ENCODE measurements around the gene EXD1. TPM values are rescaled to one million over a fixed set of nuclear protein-coding genes. Genes with fewer than 3 reads are reported as not detected.
"Not testable (repeated sequence)": the region's sequence is repeated elsewhere in the genome, so short reads cannot be mapped to it uniquely, and the experiment has no call there.

Gene EXD1
- total RNA-seq, 4 donors from 2014 or later = not detected

GRCh38 chr15:41256103-41256502 lies 25.5 kb upstream of the EXD1 start:
- H3K4me3 ChIP-seq = no peak overlapping the region
- H3K36me3 ChIP-seq = peaks cover 0 to 23% (median 0%) of the 10 kb centered on the region in 3 donors
- peak overlapping the region in 1 of 4 donors; percentile 68 for H3K27ac ChIP-seq
- H3K4me1 ChIP-seq = peaks cover 0 to 32% (median 5%) of the 10 kb centered on the region in 4 donors
- TF ChIP-seq POLR2A (IDR thresholded peaks at IDR 0.05) = no peak
- TF ChIP-seq, protein P1, sequence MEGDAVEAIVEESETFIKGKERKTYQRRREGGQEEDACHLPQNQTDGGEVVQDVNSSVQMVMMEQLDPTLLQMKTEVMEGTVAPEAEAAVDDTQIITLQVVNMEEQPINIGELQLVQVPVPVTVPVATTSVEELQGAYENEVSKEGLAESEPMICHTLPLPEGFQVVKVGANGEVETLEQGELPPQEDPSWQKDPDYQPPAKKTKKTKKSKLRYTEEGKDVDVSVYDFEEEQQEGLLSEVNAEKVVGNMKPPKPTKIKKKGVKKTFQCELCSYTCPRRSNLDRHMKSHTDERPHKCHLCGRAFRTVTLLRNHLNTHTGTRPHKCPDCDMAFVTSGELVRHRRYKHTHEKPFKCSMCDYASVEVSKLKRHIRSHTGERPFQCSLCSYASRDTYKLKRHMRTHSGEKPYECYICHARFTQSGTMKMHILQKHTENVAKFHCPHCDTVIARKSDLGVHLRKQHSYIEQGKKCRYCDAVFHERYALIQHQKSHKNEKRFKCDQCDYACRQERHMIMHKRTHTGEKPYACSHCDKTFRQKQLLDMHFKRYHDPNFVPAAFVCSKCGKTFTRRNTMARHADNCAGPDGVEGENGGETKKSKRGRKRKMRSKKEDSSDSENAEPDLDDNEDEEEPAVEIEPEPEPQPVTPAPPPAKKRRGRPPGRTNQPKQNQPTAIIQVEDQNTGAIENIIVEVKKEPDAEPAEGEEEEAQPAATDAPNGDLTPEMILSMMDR (IDR thresholded peaks at IDR 0.05) = no peak
- no peak for DNase-seq
- H3K9me3 ChIP-seq = no peaks in the 10 kb centered on the region
- no peaks in the 10 kb centered on the region for H3K27me3 ChIP-seq

- H3K36me3 ChIP-seq = peaks cover 0 to 23% (median 0%) of the 10 kb centered on the region in 3 donors
- H3K4me1 ChIP-seq = peaks cover 0 to 33% (median 5%) of the 10 kb centered on the region in 4 donors
- H3K4me3 ChIP-seq = no peak overlapping the region
- H3K27ac ChIP-seq = peak overlapping the region in 1 of 4 donors; percentile 55
- TF ChIP-seq, protein P1 (IDR thresholded peaks at IDR 0.05) = no peak
- no peak for TF ChIP-seq POLR2A (IDR thresholded peaks at IDR 0.05)
- no peaks in the 10 kb centered on the region for H3K27me3 ChIP-seq
- no peaks in the 10 kb centered on the region for H3K9me3 ChIP-seq
- no peak for DNase-seq
Observed at GRCh38 chr15:41254560-41254959, 24.0 kb upstream of the EXD1 start.

GRCh38 chr15:41251411-41251810 lies 20.9 kb upstream of the EXD1 start:
- Histone ChIP-seq H3K4me1 (peaks cover 0 to 23% (median 0%) of the 10 kb centered on the region in 4 donors), H3K36me3 (peaks cover 0 to 40% (median 0%) of the 10 kb centered on the region in 3 donors), H3K9me3 (no peaks in the 10 kb centered on the region), H3K4me3 (no peak overlapping the region), H3K27ac (no peak overlapping the region), H3K27me3 (no peaks in the 10 kb centered on the region)
- TF ChIP-seq, protein P1 (IDR thresholded peaks at IDR 0.05) = no peak
- no peak for TF ChIP-seq POLR2A (IDR thresholded peaks at IDR 0.05)
- DNase-seq = no peak

DNA sequence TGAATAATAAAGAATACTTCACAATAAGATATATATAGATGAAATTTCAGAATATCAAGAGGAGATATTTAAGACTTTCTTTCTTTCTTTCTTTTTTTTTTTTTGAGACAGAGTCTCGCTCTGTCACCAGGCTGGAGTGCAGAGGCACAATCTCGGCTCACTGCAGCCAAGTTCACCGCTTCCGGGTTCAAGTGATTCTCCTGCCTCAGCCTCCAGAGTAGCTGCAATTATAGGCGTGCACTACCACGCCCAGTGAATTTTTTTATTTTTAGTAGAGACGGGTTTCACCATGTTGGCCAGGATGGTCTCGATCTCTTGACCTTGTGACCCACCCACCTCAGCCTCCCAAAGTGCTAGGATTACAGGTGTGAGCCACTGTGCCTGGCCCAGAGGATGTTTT lies 20.2 kb upstream of the EXD1 start:
- Histone ChIP-seq H3K36me3 (peaks cover 0 to 44% (median 0%) of the 10 kb centered on the region in 3 donors), H3K27ac (peak overlapping the region in 2 of 4 donors; percentile 31 to 47), H3K4me1 (peaks cover 0 to 17% (median 0%) of the 10 kb centered on the region in 4 donors)
- H3K27me3 ChIP-seq, H3K4me3 ChIP-seq, H3K9me3 ChIP-seq: not testable (repeated sequence)
- peak in 1 of 3 donors; percentile 56 for DNase-seq

DNA sequence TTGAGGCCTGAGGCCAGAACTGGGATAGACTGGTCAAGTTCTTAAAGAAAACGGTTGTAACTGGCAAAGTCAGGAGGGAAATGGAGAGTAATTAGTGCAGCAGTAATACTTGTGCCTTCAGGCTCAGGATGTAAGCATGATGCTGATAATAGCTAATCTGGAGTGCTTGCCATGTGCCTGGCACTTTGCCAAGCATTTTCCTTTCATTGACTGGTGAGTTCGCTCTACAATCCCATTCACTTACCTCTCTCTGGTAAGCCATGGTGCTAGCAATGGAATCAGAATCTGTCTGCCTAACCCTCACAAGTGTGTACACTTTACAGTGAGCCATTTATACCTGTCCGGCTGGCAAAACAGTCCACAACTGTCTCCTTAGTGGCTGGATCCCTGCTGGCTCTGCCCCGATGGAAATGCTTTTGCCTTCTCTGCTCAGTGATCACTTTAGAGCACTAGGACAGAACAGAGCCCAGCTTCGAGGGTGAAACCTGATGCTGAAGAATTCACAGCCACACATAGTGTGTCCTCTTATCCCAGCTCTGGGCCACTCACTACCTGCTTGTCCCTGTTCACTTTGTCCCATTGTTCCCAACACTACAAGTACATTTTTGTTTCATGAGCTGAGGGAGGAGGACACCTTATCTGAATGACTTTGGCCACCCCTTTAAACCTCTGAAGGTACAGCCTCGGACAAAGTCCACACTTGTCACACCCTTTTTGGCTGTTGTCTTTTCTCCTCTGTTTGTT lies 10.8 kb upstream of the EXD1 start:
- Histone ChIP-seq H3K27me3 (no peaks in the 10 kb centered on the region), H3K36me3 (peaks cover 0 to 33% (median 0%) of the 10 kb centered on the region in 3 donors), H3K4me1 (peaks cover 0 to 16% (median 2%) of the 10 kb centered on the region in 4 donors), H3K27ac (peak overlapping the region in 3 of 4 donors; percentile 40 to 87 (median 61)), H3K9me3 (no peaks in the 10 kb centered on the region), H3K4me3 (peak overlapping the region in 1 of 4 donors; percentile 20)
- peak in 1 of 3 donors; percentile 66 for DNase-seq
- TF ChIP-seq, protein P1 (IDR thresholded peaks at IDR 0.05) = no peak
- TF ChIP-seq POLR2A (IDR thresholded peaks at IDR 0.05) = no peak

DNA sequence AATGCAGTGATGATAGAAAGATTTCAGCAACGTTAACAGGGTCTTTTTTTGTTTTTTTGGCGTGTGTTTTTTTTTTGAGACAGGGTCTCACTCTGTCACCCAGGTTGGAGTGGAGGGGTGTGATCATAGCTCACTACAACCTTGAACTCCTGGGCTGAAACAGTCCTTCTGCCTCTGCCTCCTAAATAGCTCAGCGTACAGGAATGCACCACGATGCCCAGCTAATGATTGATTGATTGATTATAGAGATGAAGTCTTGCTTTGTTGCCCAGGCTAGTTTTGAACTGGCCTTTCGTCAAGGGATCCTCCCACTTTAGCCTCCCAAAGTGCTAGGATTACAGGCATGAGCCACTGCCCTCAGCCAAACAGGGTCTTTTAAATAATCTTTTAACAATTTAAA lies 7.5 kb upstream of the EXD1 start:
- H3K27ac ChIP-seq = no peak overlapping the region
- H3K4me1 ChIP-seq = peaks cover 0 to 26% (median 2%) of the 10 kb centered on the region in 4 donors
- no peaks in the 10 kb centered on the region for H3K27me3 ChIP-seq
- no peaks in the 10 kb centered on the region for H3K9me3 ChIP-seq
- peaks cover 0 to 2% (median 0%) of the 10 kb centered on the region in 3 donors for H3K36me3 ChIP-seq
- no peak for TF ChIP-seq POLR2A (IDR thresholded peaks at IDR 0.05)
- TF ChIP-seq, protein P1 (IDR thresholded peaks at IDR 0.05) = no peak
- no peak overlapping the region for H3K4me3 ChIP-seq
- no peak for DNase-seq

All from Peyer's patch (tissue), 4 donors.